Karpas-422 (cell line): ENCODE measurements around the gene GATA1. TPM values are rescaled to one million over a fixed set of nuclear protein-coding genes. Genes with fewer than 3 reads are reported as not detected.

Experiments used
- DNase-seq: peaks from one replicate; pipeline ENCODE4 v3.0.0-alpha.2; 2015
- H2AFZ ChIP-seq: fragments of 200-600 bp; sonication (generic); 2 replicates; pipeline ENCODE4 v1.6.1; 2014; ENCODE audit warnings: antibody characterized with exemption, low read length, mixed read lengths
- H3K27ac ChIP-seq: fragments of 200-600 bp; sonication (generic); 2 replicates; pipeline ENCODE4 v1.5.1; 2014; ENCODE audit warnings: mild to moderate bottlenecking, low read length, moderate library complexity
- H3K27me3 ChIP-seq: fragments of 200-600 bp; sonication (generic); 2 replicates; pipeline ENCODE4 v1.6.1; 2014; ENCODE audit warnings: low read length, mixed read lengths
- H3K36me3 ChIP-seq: fragments of 200-600 bp; sonication (generic); 2 replicates; pipeline ENCODE4 v1.6.1; 2014; ENCODE audit warnings: low read length, mixed read lengths; ENCODE audit not compliant: insufficient read depth
- H3K4me1 ChIP-seq: fragments of 200-600 bp; sonication (generic); 2 replicates; pipeline ENCODE4 v1.6.1; 2014; ENCODE audit warnings: mild to moderate bottlenecking, low read length, mixed read lengths
- H3K4me2 ChIP-seq: fragments of 200-600 bp; sonication (generic); 2 replicates; pipeline ENCODE4 v1.6.1; 2014; ENCODE audit warnings: low read length, low read depth, mild to moderate bottlenecking; ENCODE audit not compliant: poor library complexity, severe bottlenecking
- H3K4me3 ChIP-seq: fragments of 200-600 bp; sonication (generic); 2 replicates; pipeline ENCODE4 v1.5.1; 2014; ENCODE audit warnings: mild to moderate bottlenecking, antibody characterized with exemption, low read length, mixed read lengths
- H3K79me2 ChIP-seq: fragments of 200-600 bp; sonication (generic); 2 replicates; pipeline ENCODE4 v1.6.1; 2014; ENCODE audit warnings: mild to moderate bottlenecking, low read length, mixed read lengths
- H3K9ac ChIP-seq: fragments of 200-600 bp; sonication (generic); 2 replicates; pipeline ENCODE4 v1.6.0; 2014; ENCODE audit warnings: low read length
- H3K9me2 ChIP-seq: fragments of 200-600 bp; sonication (generic), shearing (Covaris generic); replicated peaks from 2 replicates; pipeline ENCODE4 v1.6.0; 2014; ENCODE audit warnings: mild to moderate bottlenecking, low read length, moderate library complexity; ENCODE audit not compliant: insufficient read depth
- H3K9me3 ChIP-seq: fragments of 300-700, 200-600 bp; sonication (generic); 2 replicates; pipeline ENCODE4 v1.6.1; 2014; ENCODE audit warnings: low read length, mixed read lengths
- H4K20me1 ChIP-seq: fragments of 200-600 bp; sonication (generic); 2 replicates; pipeline ENCODE4 v1.6.1; 2014; ENCODE audit warnings: mild to moderate bottlenecking, antibody characterized with exemption, low read length, low read depth; ENCODE audit not compliant: insufficient read depth
- total RNA-seq: library from RNA; depleted of rRNA; stranded (reverse); fragments of >200 nt; shearing (Covaris generic); gene quantifications from 2 replicates; pipeline ENCODE4 v1.2.3, GENCODE V29; 2014; ENCODE audit warnings: low replicate concordance

Gene GATA1
- total RNA-seq, 1 experiment from 2014 or later, result not detected

DNA sequence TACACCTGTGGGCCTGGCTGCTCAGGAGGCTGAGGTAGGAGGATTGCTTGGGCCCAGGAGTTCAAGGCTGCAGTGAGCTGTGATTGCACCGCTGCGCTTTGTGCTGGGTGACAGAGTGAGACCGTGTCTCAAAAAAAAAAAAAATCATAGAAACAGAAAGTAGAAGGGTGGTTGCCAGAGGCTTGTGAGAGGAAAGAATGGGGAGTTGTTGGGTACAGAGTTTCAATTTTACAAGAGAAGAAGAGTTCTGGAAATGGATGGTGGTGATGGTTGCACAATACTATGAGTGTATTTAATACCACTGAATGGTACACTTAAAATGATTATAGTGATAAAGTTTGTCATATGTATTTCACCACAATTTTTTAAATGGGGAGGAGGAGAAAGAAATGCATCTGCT, 35.0 kb upstream of the GATA1 start:
- no peaks in the 10 kb centered on the region for H3K36me3 ChIP-seq
- H3K79me2 ChIP-seq, result no peaks in the 10 kb centered on the region
- no peak overlapping the region for H3K27ac ChIP-seq
- H3K9ac ChIP-seq, result no peak overlapping the region
- H3K4me3 ChIP-seq, result no peak overlapping the region
- H3K27me3 ChIP-seq, result no peaks in the 10 kb centered on the region
- no peak overlapping the region for H2AFZ ChIP-seq
- no peak for DNase-seq
- no peaks in the 10 kb centered on the region for H3K4me1 ChIP-seq
- H4K20me1 ChIP-seq, result no peaks in the 10 kb centered on the region
- no peaks in the 10 kb centered on the region for H3K9me2 ChIP-seq
- no peaks in the 10 kb centered on the region for H3K9me3 ChIP-seq
- no peak overlapping the region for H3K4me2 ChIP-seq

- Histone ChIP-seq H2AFZ (no peak overlapping the region), H3K27me3 (no peaks in the 10 kb centered on the region), H3K9me3 (no peaks in the 10 kb centered on the region), H3K4me2 (no peak overlapping the region), H3K79me2 (no peaks in the 10 kb centered on the region), H3K9me2 (no peaks in the 10 kb centered on the region), H3K4me1 (no peaks in the 10 kb centered on the region), H3K4me3 (no peak overlapping the region), H3K36me3 (no peaks in the 10 kb centered on the region), H3K9ac (no peak overlapping the region), H3K27ac (no peak overlapping the region), H4K20me1 (no peaks in the 10 kb centered on the region)
- DNase-seq, result no peak
Observed at GRCh38 chrX:48752498-48752897, 33.9 kb upstream of the GATA1 start.

- H3K27ac ChIP-seq, result no peak overlapping the region
- no peak overlapping the region for H2AFZ ChIP-seq
- H3K79me2 ChIP-seq, result no peaks in the 10 kb centered on the region
- H3K27me3 ChIP-seq, result no peaks in the 10 kb centered on the region
- H3K4me2 ChIP-seq, result no peak overlapping the region
- no peaks in the 10 kb centered on the region for H3K4me1 ChIP-seq
- no peaks in the 10 kb centered on the region for H3K9me2 ChIP-seq
- no peak overlapping the region for H3K9ac ChIP-seq
- H3K36me3 ChIP-seq, result no peaks in the 10 kb centered on the region
- H3K9me3 ChIP-seq, result no peaks in the 10 kb centered on the region
- DNase-seq, result no peak
- H3K4me3 ChIP-seq, result no peak overlapping the region
- no peaks in the 10 kb centered on the region for H4K20me1 ChIP-seq
Observed at GRCh38 chrX:48753708-48754228, 32.6 kb upstream of the GATA1 start.

- H2AFZ ChIP-seq, result no peak overlapping the region
Observed at GRCh38 chrX:48754238-48754637, 32.2 kb upstream of the GATA1 start.

GRCh38 chrX:48761674-48762471, 24.5 kb upstream of the GATA1 start, which contains the start of gene GLOD5:
Gene GLOD5 (plus strand): TSS chrX:48761747. CDS start chrX:48761791, 44 bp downstream.
- no peak within 1 kb of the TSS for H3K9ac ChIP-seq
- H3K4me2 ChIP-seq, result no peak within 1 kb of the TSS
- H3K4me1 ChIP-seq, result no peaks in the 10 kb centered on the region
- no peaks in the 10 kb centered on the region for H3K9me2 ChIP-seq
- H3K27me3 ChIP-seq, result no peaks in the 10 kb centered on the region
- no peak within 1 kb of the TSS for H2AFZ ChIP-seq
- H3K4me3 ChIP-seq, result no peak within 1 kb of the TSS
- no peaks in the 10 kb centered on the region for H3K79me2 ChIP-seq
- DNase-seq, result peak; percentile 58
- no peaks in the 10 kb centered on the region for H4K20me1 ChIP-seq
- H3K9me3 ChIP-seq, result no peaks in the 10 kb centered on the region
- H3K36me3 ChIP-seq, result no peaks in the 10 kb centered on the region
- H3K27ac ChIP-seq, result no peak within 1 kb of the TSS

More at GRCh38 chrX:48754238-48754637, 32.2 kb upstream of the GATA1 start:
- H3K9me2 ChIP-seq, result no peaks in the 10 kb centered on the region
- H3K79me2 ChIP-seq, result no peaks in the 10 kb centered on the region
- H3K4me2 ChIP-seq, result no peak overlapping the region
- no peak overlapping the region for H3K27ac ChIP-seq
- H3K4me3 ChIP-seq, result no peak overlapping the region
- no peaks in the 10 kb centered on the region for H3K36me3 ChIP-seq
- no peak overlapping the region for H3K9ac ChIP-seq
- H3K9me3 ChIP-seq, result no peaks in the 10 kb centered on the region
- no peak for DNase-seq
- H3K4me1 ChIP-seq, result no peaks in the 10 kb centered on the region
- no peaks in the 10 kb centered on the region for H3K27me3 ChIP-seq
- no peaks in the 10 kb centered on the region for H4K20me1 ChIP-seq

DNA sequence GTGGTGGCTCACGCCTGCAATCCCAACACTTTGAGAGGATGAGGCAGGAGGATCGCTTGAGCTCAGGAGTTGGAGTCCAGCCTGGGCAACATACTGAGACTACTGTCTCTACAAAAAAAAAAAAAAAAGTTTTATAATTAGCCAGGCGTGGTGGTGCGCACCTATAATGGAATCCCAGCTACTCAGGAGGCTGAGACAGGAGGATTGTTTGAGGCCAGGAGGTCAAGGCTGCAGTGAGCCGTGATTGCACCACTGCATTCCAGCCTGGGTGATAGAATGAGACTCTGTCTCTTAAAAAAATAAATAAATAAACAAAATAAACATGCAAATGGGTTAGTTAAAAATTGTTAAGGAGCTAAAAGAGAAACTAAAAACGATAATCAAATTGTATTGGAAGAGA, 17.2 kb upstream of the GATA1 start:
- no peaks in the 10 kb centered on the region for H4K20me1 ChIP-seq
- H3K9ac ChIP-seq, result no peak overlapping the region
- H3K27me3 ChIP-seq, result no peaks in the 10 kb centered on the region
- H3K9me3 ChIP-seq, result no peaks in the 10 kb centered on the region
- no peak for DNase-seq
- no peak overlapping the region for H3K4me2 ChIP-seq
- no peaks in the 10 kb centered on the region for H3K79me2 ChIP-seq
- no peak overlapping the region for H3K4me3 ChIP-seq
- H3K4me1 ChIP-seq, result no peaks in the 10 kb centered on the region
- H3K27ac ChIP-seq, result no peak overlapping the region
- no peaks in the 10 kb centered on the region for H3K9me2 ChIP-seq
- H2AFZ ChIP-seq, result no peak overlapping the region
- H3K36me3 ChIP-seq, result no peaks in the 10 kb centered on the region

DNA sequence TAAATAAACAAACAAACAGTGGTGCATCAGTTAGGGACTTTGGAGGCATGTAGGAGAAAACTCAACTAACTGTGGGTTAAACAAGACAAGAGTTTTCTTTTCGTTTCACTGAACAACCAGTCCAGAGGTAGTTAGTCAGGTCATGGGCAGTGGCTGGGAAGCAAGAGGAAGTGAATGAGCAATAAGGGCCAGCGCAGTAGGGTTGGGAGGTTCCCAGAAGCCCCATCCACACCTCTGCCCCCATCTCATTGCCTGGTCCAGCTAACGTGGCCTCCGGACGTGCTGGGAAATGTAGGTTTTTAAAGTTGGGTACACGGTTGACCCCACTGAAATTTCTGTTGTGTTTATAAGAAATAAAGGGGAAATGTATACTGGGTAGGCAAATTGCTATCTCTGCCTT, 16.1 kb upstream of the GATA1 start:
- Histone ChIP-seq H3K9me3 (no peaks in the 10 kb centered on the region), H3K4me2 (no peak overlapping the region), H2AFZ (no peak overlapping the region), H3K36me3 (no peaks in the 10 kb centered on the region), H4K20me1 (no peaks in the 10 kb centered on the region), H3K79me2 (no peaks in the 10 kb centered on the region), H3K27ac (no peak overlapping the region), H3K27me3 (no peaks in the 10 kb centered on the region), H3K9ac (no peak overlapping the region), H3K4me1 (no peaks in the 10 kb centered on the region), H3K9me2 (no peaks in the 10 kb centered on the region), H3K4me3 (no peak overlapping the region)
- no peak for DNase-seq

DNA sequence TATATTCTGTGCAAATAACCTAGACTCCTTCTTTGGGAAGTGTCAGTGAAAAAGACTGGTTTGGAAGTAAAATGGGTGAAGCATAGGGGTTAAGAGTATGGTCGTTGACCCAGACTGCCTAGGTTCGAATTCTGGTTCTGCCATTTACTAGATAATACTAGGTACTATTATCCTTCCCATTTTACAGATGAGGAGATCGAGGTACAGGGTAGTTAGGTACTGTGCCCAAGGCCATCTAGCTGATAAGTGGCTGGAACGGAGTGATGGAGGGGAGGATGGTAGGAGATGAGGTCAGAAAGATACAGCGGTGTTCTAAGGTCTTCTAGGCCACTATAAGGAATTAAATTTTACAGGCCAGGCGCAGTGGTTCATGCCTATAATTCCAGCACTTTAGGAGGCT, 13.8 kb upstream of the GATA1 start:
- Histone ChIP-seq H3K9me2 (no peaks in the 10 kb centered on the region), H4K20me1 (no peaks in the 10 kb centered on the region), H3K79me2 (no peaks in the 10 kb centered on the region)

More for the DNA sequence above, 13.8 kb upstream of the GATA1 start:
- no peak for DNase-seq
- no peaks in the 10 kb centered on the region for H3K36me3 ChIP-seq
- H3K4me3 ChIP-seq, result no peak overlapping the region
- no peak overlapping the region for H3K27ac ChIP-seq
- no peak overlapping the region for H3K9ac ChIP-seq
- no peaks in the 10 kb centered on the region for H3K27me3 ChIP-seq
- H3K9me3 ChIP-seq, result no peaks in the 10 kb centered on the region
- no peak overlapping the region for H2AFZ ChIP-seq
- no peaks in the 10 kb centered on the region for H3K4me1 ChIP-seq
- H3K4me2 ChIP-seq, result no peak overlapping the region
